ENCODE results near the gene ADAMTS12.

Gene ADAMTS12

GRCh38 chr5:33608344-33609041 lies 283.3 kb downstream of the ADAMTS12 start:
- no peak overlapping the region for H3K4me3 ChIP-seq (ENCODE audit: low read depth, low read length)
- TF ChIP-seq CTCF (IDR thresholded peaks at IDR 0.05; ENCODE audit: low read depth, low read length): no peak

GRCh38 chr5:33604503-33604902 lies 287.3 kb downstream of the ADAMTS12 start:
- no peak for TF ChIP-seq CTCF (IDR thresholded peaks at IDR 0.05; ENCODE audit: low read depth, low read length)
- no peak overlapping the region for H3K4me3 ChIP-seq (ENCODE audit: low read depth, low read length)

- no peak overlapping the region for H3K4me3 ChIP-seq (ENCODE audit: low read depth, low read length)
- TF ChIP-seq CTCF (IDR thresholded peaks at IDR 0.05; ENCODE audit: low read depth, low read length): no peak
Observed at GRCh38 chr5:33601881-33602280, 289.9 kb downstream of the ADAMTS12 start.

GRCh38 chr5:33595303-33595702 lies 296.5 kb downstream of the ADAMTS12 start:
- H3K4me3 ChIP-seq (ENCODE audit: low read depth, low read length): no peak overlapping the region
- TF ChIP-seq CTCF (IDR thresholded peaks at IDR 0.05; ENCODE audit: low read depth, low read length): no peak

GRCh38 chr5:33594006-33594405 lies 297.8 kb downstream of the ADAMTS12 start:
- no peak overlapping the region for H3K4me3 ChIP-seq (ENCODE audit: low read depth, low read length)
- no peak for TF ChIP-seq CTCF (IDR thresholded peaks at IDR 0.05; ENCODE audit: low read depth, low read length)

GRCh38 chr5:33592245-33592644 lies 299.5 kb downstream of the ADAMTS12 start:
- TF ChIP-seq CTCF (IDR thresholded peaks at IDR 0.05; ENCODE audit: low read depth, low read length): no peak
- H3K4me3 ChIP-seq (ENCODE audit: low read depth, low read length): no peak overlapping the region

- H3K4me3 ChIP-seq (ENCODE audit: low read depth, low read length): no peak overlapping the region
- 0 out of 2 replicates have a peak, but pooled peaks have one; percentile 11 for TF ChIP-seq CTCF (IDR thresholded peaks at IDR 0.05; ENCODE audit: low read depth, low read length)
Observed at GRCh38 chr5:33588654-33589372, 303.0 kb downstream of the ADAMTS12 start.
